H1 (cell line): Measurements from ENCODE around the gene FAM177B. TPM values are rescaled to one million over a fixed set of nuclear protein-coding genes. Genes with fewer than 3 reads are reported as not detected.

Source experiments
- CTCF ChIA-PET: fragments of 300-600 bp; sonication (Branson Sonifier 250); formaldehyde crosslinking; loops from one replicate; lab custom pipeline; 2021; ENCODE audit not compliant: partially characterized antibody; lab: Charles Lee
- POLR2A ChIA-PET: fragments of 300-600 bp; sonication (Branson Sonifier 250); formaldehyde crosslinking; loops from one replicate; lab custom pipeline; 2021; ENCODE audit warnings: inconsistent platforms; ENCODE audit not compliant: partially characterized antibody; lab: Charles Lee
- DNase-seq, 2 experiments: peaks; one replicate each; pipeline versions ENCODE4 v3.0.0 to v3.0.0-alpha.2; 2010 to 2022; ENCODE audit warnings: low spot score in 2 of 2, low read depth in 1 of 2, mixed read lengths in 1 of 2
- FAIRE-seq: peaks from 2 replicates; lab custom pipeline; 2011; peaks lifted over from hg19 to GRCh38; lab: Jason Lieb, UNC
- H2AFZ ChIP-seq: 2 replicates; pipeline ENCODE4 v1.8.1; 2012; ENCODE audit warnings: low read length, inconsistent platforms
- H2AK5ac ChIP-seq: 2 replicates; pipeline ENCODE4 v1.6.1; 2013; ENCODE audit warnings: low read depth, low read length
- H2BK120ac ChIP-seq: replicated peaks from 2 replicates; pipeline ENCODE3; 2013; ENCODE audit warnings: low read depth, low read length, inconsistent platforms
- H2BK12ac ChIP-seq: 2 replicates; pipeline ENCODE4 v1.6.1; 2013; ENCODE audit warnings: low read depth, low read length
- H2BK15ac ChIP-seq: 2 replicates; pipeline ENCODE4 v1.6.1; 2013; ENCODE audit warnings: low read length
- H2BK20ac ChIP-seq: 2 replicates; pipeline ENCODE4 v1.6.1; 2013; ENCODE audit warnings: low read length
- H2BK5ac ChIP-seq: 2 replicates; pipeline ENCODE4 v1.6.1; 2013; ENCODE audit warnings: low read depth, low read length
- H3K14ac ChIP-seq: 2 replicates; pipeline ENCODE4 v1.6.1; 2013; ENCODE audit warnings: inconsistent platforms; ENCODE audit not compliant: insufficient read length
- H3K18ac ChIP-seq: 2 replicates; pipeline ENCODE4 v1.6.1; 2013; ENCODE audit warnings: low read length; ENCODE audit errors: extremely low read depth
- H3K23ac ChIP-seq: 2 replicates; pipeline ENCODE4 v1.6.1; 2013; ENCODE audit warnings: inconsistent platforms; ENCODE audit not compliant: insufficient read length
- H3K23me2 ChIP-seq: 2 replicates; pipeline ENCODE4 v1.6.1; 2013; ENCODE audit warnings: low read depth, low read length
- H3K27ac ChIP-seq: 2 replicates; pipeline ENCODE4 v1.6.1; 2011; ENCODE audit warnings: low read depth, low read length, inconsistent platforms
- H3K27me3 ChIP-seq, 4 experiments: replicated peaks in 1 of 4; 1 replicate in 1 of 4; 2 replicates in 3 of 4; pipeline versions ENCODE4 v1.6.1 to v1.8.1; 2011 to 2013; ENCODE audit warnings: low read length in 3 of 4, mild to moderate bottlenecking in 3 of 4, inconsistent platforms in 2 of 4, mixed read lengths in 2 of 4, moderate library complexity in 1 of 4; ENCODE audit not compliant: control insufficient read depth in 3 of 4, insufficient read depth in 3 of 4; ENCODE audit errors: extremely low read depth in 1 of 4
- H3K36me3 ChIP-seq, 4 experiments: 2 replicates each; pipeline versions ENCODE4 v1.6.1 to v1.8.1; 2011 to 2013; ENCODE audit warnings: mild to moderate bottlenecking in 4 of 4, low read length in 3 of 4, moderate library complexity in 2 of 4, control low read depth in 1 of 4, inconsistent platforms in 1 of 4; ENCODE audit not compliant: insufficient read depth in 4 of 4, control insufficient read depth in 2 of 4
- H3K4ac ChIP-seq: replicated peaks from 2 replicates; pipeline ENCODE3; 2013; ENCODE audit warnings: low read length, low read depth, mixed read lengths, inconsistent platforms; ENCODE audit not compliant: insufficient read length
- H3K4me1 ChIP-seq, 4 experiments: replicated peaks in 1 of 4; 1 replicate in 1 of 4; 2 replicates in 3 of 4; pipeline versions ENCODE4 v1.6.1 to v1.8.1; 2011 to 2013; ENCODE audit warnings: low read length in 3 of 4, inconsistent platforms in 2 of 4, mixed read lengths in 1 of 4; ENCODE audit not compliant: insufficient read depth in 4 of 4, control insufficient read depth in 3 of 4
- H3K4me2 ChIP-seq, 2 experiments: 2 replicates each; pipeline versions ENCODE4 v1.6.1 to v1.8.1; 2011 to 2013; ENCODE audit warnings: low read depth in 2 of 2, low read length in 2 of 2, control low read depth in 1 of 2, inconsistent platforms in 1 of 2, mild to moderate bottlenecking in 1 of 2; ENCODE audit not compliant: insufficient read depth in 1 of 2
- H3K4me3 ChIP-seq, 4 experiments: fragments of 200-600, 300-600 bp in 1 of 4; sonication (generic), shearing (Covaris generic), sonication (Bioruptor Twin) in 1 of 4; 2 replicates each; pipeline versions ENCODE4 v1.5.1 to v1.8.1; 2011 to 2016; ENCODE audit warnings: low read length in 4 of 4, low read depth in 3 of 4, control low read depth in 2 of 4, inconsistent platforms in 2 of 4, mild to moderate bottlenecking in 2 of 4, mixed read lengths in 1 of 4, moderate library complexity in 1 of 4; ENCODE audit not compliant: insufficient read depth in 2 of 4; ENCODE audit errors: extremely low read depth in 1 of 4
- H3K56ac ChIP-seq: replicated peaks from 2 replicates; pipeline ENCODE3; 2013; ENCODE audit warnings: low read depth, mild to moderate bottlenecking, mixed read lengths, low read length, inconsistent platforms; ENCODE audit not compliant: insufficient read length
- H3K79me1 ChIP-seq: 2 replicates; pipeline ENCODE4 v1.6.1; 2013; ENCODE audit warnings: low read depth, low read length, control low read depth
- H3K79me2 ChIP-seq, 2 experiments: 2 replicates each; pipeline versions ENCODE4 v1.6.1 to v1.8.1; 2012 to 2013; ENCODE audit warnings: low read length in 2 of 2, mild to moderate bottlenecking in 2 of 2, inconsistent platforms in 1 of 2; ENCODE audit not compliant: insufficient read depth in 2 of 2, control insufficient read depth in 1 of 2
- H3K9ac ChIP-seq, 4 experiments: replicated peaks in 1 of 4; 1 replicate in 1 of 4; 2 replicates in 3 of 4; pipeline versions ENCODE4 v1.6.1 to v1.8.1; 2011 to 2013; ENCODE audit warnings: low read depth in 3 of 4, low read length in 3 of 4, control low read depth in 2 of 4, mild to moderate bottlenecking in 2 of 4, moderate library complexity in 2 of 4, inconsistent platforms in 1 of 4; ENCODE audit errors: extremely low read depth in 1 of 4
- H3K9me3 ChIP-seq, 2 experiments: 2 replicates each; pipeline versions ENCODE4 v1.6.1 to v1.8.1; 2012 to 2013; ENCODE audit warnings: mild to moderate bottlenecking in 2 of 2, moderate library complexity in 2 of 2, control low read depth in 1 of 2, inconsistent platforms in 1 of 2, low read depth in 1 of 2, low read length in 1 of 2, mixed read lengths in 1 of 2; ENCODE audit not compliant: insufficient read depth in 2 of 2
- H4K20me1 ChIP-seq, 2 experiments: replicated peaks in 1 of 2; 2 replicates each; pipeline versions ENCODE3 to v1.8.1; 2011 to 2013; ENCODE audit warnings: inconsistent platforms in 2 of 2, low read length in 2 of 2, mild to moderate bottlenecking in 1 of 2; ENCODE audit not compliant: insufficient read depth in 2 of 2, control insufficient read depth in 1 of 2
- H4K5ac ChIP-seq: 2 replicates; pipeline ENCODE4 v1.6.1; 2013; ENCODE audit warnings: low read length, low read depth, mixed read lengths, inconsistent platforms; ENCODE audit not compliant: insufficient read length
- H4K8ac ChIP-seq: 2 replicates; pipeline ENCODE4 v1.8.0; 2013; ENCODE audit warnings: mild to moderate bottlenecking, moderate library complexity, low read length, inconsistent platforms; ENCODE audit not compliant: insufficient read depth; ENCODE audit errors: extremely low read depth
- H4K91ac ChIP-seq: replicated peaks from 2 replicates; pipeline ENCODE3; 2013; ENCODE audit warnings: low read length, mixed read lengths, inconsistent platforms; ENCODE audit not compliant: insufficient read length
- BCL11A ChIP-seq, 2 experiments: IDR thresholded peaks; one replicate each; pipeline ENCODE4 v1.6.1; 2011; ENCODE audit warnings: low read depth in 2 of 2, low read length in 2 of 2, mild to moderate bottlenecking in 2 of 2
- JUN ChIP-seq: IDR thresholded peaks from 2 replicates; pipeline ENCODE4 v1.6.1; 2011; ENCODE audit warnings: low read depth, mild to moderate bottlenecking, improper control_type of control experiment, low read length
- TAF1 ChIP-seq: IDR thresholded peaks from 2 replicates; pipeline ENCODE4 v1.6.1; 2011; ENCODE audit warnings: mild to moderate bottlenecking, low read depth, low read length
- WGBS, 2 experiments: shearing (Covaris generic) in 1 of 2; methylation state at CpG; one replicate each; pipeline versions ENCODE4 v1.1.6 to v1.1.7; 2013 to 2015; ENCODE audit warnings: low lambda C conversion rate in 2 of 2, mixed read lengths in 2 of 2, inconsistent platforms in 1 of 2, low coverage in 1 of 2, missing lambda C conversion rate in 1 of 2; ENCODE audit not compliant: insufficient replicate concordance in 2 of 2, insufficient coverage in 1 of 2, insufficient read length in 1 of 2; ENCODE audit errors: extremely low coverage in 1 of 2, missing lambda C conversion rate in 1 of 2; 5-methylcytosine and 5-hydroxymethylcytosine counted together
- polyA plus RNA-seq, 7 experiments: library from polyadenylated mRNA; depleted of rRNA in 3 of 7; stranded (reverse) in 5 of 7; unstranded in 2 of 7; fragments of >200 nt in 5 of 7; fragments of 200-250 nt in 2 of 7; gene quantifications; 1 replicate in 5 of 7; 2 replicates in 1 of 7; 4 replicates in 1 of 7; pipeline versions ENCODE4 v1.2.1 to v1.2.3, GENCODE V29; 2011 to 2013; ENCODE audit warnings: missing spikeins in 2 of 7, mixed read lengths in 2 of 7
- total RNA-seq: library from RNA; stranded (reverse); fragmentation: NEBNext Ultra II Directional; extraction: Animal tissue kit (Norgen Biotek cat#: 25700); gene quantifications from 2 replicates; pipeline ENCODE4 v1.2.1, GENCODE V29; 2021
- TF ChIP-seq, protein P1 (sequence below): IDR thresholded peaks from 2 replicates; pipeline ENCODE4 v1.6.1; 2011; ENCODE audit warnings: low read depth, mild to moderate bottlenecking, low read length; ENCODE audit not compliant: insufficient read depth
- TF ChIP-seq, protein P2 (sequence below), 3 experiments: IDR thresholded peaks; 1 replicate in 2 of 3; 2 replicates in 1 of 3; pipeline versions ENCODE4 v1.5.1 to v1.6.1; 2011; ENCODE audit warnings: low read length in 3 of 3, mild to moderate bottlenecking in 3 of 3, inconsistent platforms in 2 of 3, low read depth in 1 of 3, moderate library complexity in 1 of 3; ENCODE audit not compliant: insufficient read depth in 1 of 3; ENCODE audit errors: control extremely low read depth in 1 of 3

Gene FAM177B
- total and polyA plus RNA-seq, 2 of the 8 experiments (the other 6 are each of a cell fraction or from before 2014, with no cell fraction given), result 0.06 TPM; not detected in 1

DNA sequence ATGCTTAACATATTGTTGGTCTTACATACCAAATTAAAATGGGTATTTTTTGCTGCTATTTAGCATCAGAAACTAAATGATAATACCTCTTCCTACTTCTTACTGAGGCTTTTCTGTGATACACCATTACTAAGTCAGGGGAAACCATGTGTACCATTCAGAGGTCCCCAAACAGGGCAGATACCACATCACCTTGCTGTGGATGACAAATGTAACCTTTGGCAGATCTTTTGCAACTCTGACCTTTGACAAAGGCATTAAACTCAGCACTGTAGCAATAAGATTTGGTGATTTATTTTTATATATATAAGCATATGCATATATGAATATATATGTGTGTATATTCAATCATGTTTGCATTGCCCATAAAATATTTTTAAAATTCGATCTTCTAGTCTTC lies 2.9 kb downstream of the FAM177B start:
- no peak overlapping the region for H3K4ac ChIP-seq
- no peak overlapping the region for H3K27ac ChIP-seq
- no peak overlapping the region for H4K5ac ChIP-seq
- ChIA-PET CTCF (interaction anchor here (0.7 to 1.3 kb wide), 3 partner anchors 15 to 384 kb away, joined by 3 to 6 read pairs (median 3); no protein-coding TSS in a partner anchor), POLR2A (no interaction called here)
- H3K9ac ChIP-seq, result no peak overlapping the region
- WGBS, 2 experiments, result 77% methylated on average over 1 of the region's 1 CpG; no CpG with 5 or more reads in 1 of the 2 experiments
- H2BK15ac ChIP-seq, result no peak overlapping the region
- no peaks in the 10 kb centered on the region for H3K79me2 ChIP-seq
- no peak overlapping the region for H2BK12ac ChIP-seq
- no peak overlapping the region for H2BK20ac ChIP-seq
- no peaks in the 10 kb centered on the region; a peak in 1 of 8 replicates for H3K36me3 ChIP-seq
- no peak overlapping the region for H2BK120ac ChIP-seq
- H3K23ac ChIP-seq, result no peak overlapping the region
- no peak overlapping the region for H3K4me3 ChIP-seq
- H3K23me2 ChIP-seq, result no peaks in the 10 kb centered on the region
- H2AK5ac ChIP-seq, result no peak overlapping the region
- no peak overlapping the region for H2BK5ac ChIP-seq
- H3K4me2 ChIP-seq, result no peak overlapping the region
- TF ChIP-seq, protein P1, sequence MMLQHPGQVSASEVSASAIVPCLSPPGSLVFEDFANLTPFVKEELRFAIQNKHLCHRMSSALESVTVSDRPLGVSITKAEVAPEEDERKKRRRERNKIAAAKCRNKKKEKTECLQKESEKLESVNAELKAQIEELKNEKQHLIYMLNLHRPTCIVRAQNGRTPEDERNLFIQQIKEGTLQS, result no peak
- TF ChIP-seq, protein P2, sequence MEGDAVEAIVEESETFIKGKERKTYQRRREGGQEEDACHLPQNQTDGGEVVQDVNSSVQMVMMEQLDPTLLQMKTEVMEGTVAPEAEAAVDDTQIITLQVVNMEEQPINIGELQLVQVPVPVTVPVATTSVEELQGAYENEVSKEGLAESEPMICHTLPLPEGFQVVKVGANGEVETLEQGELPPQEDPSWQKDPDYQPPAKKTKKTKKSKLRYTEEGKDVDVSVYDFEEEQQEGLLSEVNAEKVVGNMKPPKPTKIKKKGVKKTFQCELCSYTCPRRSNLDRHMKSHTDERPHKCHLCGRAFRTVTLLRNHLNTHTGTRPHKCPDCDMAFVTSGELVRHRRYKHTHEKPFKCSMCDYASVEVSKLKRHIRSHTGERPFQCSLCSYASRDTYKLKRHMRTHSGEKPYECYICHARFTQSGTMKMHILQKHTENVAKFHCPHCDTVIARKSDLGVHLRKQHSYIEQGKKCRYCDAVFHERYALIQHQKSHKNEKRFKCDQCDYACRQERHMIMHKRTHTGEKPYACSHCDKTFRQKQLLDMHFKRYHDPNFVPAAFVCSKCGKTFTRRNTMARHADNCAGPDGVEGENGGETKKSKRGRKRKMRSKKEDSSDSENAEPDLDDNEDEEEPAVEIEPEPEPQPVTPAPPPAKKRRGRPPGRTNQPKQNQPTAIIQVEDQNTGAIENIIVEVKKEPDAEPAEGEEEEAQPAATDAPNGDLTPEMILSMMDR (IDR thresholded peaks at IDR 0.05; ENCODE audit: control extremely low read depth in 1 of 3, insufficient read depth in 1 of 3, low read depth in 1 of 3, low read length in 3 of 3), result no peak
- no peak for TF ChIP-seq TAF1
- no peak for TF ChIP-seq BCL11A (IDR thresholded peaks at IDR 0.05; ENCODE audit: low read depth in 2 of 2, low read length in 2 of 2)
- no peak for TF ChIP-seq JUN
- H3K18ac ChIP-seq, result no peak overlapping the region
- H3K79me1 ChIP-seq, result no peaks in the 10 kb centered on the region
- no peak overlapping the region for H3K14ac ChIP-seq
- no peaks in the 10 kb centered on the region for H3K27me3 ChIP-seq
- peaks cover 6 to 14% (median 11%) of the 10 kb centered on the region in 4 experiments; a peak in 6 of 7 replicates for H3K4me1 ChIP-seq
- H4K91ac ChIP-seq, result no peak overlapping the region
- DNase-seq, result no peak
- H3K56ac ChIP-seq, result no peak overlapping the region
- H4K20me1 ChIP-seq, result no peaks in the 10 kb centered on the region
- no peak overlapping the region for H4K8ac ChIP-seq
- no peak overlapping the region for H2AFZ ChIP-seq
- H3K9me3 ChIP-seq, result no peaks in the 10 kb centered on the region
- FAIRE-seq, result no peak
